AML-193 (cell line): ENCODE data around the gene GRAP.

Experiments used
- DNase-seq, 2 experiments: peaks; one replicate each; lab custom pipeline; 2025; lab: John Stamatoyannopoulos, UW

Gene GRAP

DNA sequence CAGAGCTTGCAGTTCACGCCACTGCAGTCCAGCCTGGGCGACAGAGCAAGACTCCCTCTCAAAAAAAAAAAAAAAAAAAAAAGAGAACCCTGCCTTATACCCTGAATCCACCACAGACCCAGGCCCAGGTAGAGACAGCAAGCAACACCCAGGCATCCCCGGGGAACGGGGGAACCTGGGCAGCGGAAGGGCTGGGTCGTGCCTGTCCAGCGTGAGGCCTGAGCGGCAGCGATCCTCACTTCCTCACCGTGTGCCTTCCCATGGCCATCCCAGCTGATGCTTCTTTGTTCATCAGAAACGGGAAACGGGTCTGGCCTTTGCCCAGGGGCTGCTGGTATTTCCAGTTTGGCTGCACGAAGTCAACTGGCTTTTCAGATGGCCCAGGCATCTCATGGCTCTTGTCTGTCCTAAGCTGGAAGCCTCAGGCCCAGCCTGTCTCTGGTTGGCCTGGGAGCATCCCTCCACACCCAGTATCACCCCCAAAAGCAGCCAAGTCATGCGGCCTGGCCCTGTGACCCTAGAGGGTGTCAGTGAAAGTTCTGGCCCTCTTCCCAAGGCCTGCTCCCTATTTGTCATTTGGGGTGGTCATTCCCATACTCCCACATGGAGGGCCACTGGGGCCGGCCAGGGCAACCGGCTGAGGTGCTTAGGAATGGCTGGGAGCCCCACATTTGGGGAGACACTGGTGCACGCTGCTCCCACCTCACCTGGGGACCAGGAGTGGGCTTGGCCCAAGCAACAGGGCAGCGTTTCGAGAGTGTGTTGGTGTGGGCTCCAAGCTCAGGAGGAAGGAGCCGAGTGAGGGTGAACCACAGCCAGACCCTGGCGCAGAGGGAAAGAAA is 62.3 kb downstream of the GRAP start:
- no peak for DNase-seq

DNA sequence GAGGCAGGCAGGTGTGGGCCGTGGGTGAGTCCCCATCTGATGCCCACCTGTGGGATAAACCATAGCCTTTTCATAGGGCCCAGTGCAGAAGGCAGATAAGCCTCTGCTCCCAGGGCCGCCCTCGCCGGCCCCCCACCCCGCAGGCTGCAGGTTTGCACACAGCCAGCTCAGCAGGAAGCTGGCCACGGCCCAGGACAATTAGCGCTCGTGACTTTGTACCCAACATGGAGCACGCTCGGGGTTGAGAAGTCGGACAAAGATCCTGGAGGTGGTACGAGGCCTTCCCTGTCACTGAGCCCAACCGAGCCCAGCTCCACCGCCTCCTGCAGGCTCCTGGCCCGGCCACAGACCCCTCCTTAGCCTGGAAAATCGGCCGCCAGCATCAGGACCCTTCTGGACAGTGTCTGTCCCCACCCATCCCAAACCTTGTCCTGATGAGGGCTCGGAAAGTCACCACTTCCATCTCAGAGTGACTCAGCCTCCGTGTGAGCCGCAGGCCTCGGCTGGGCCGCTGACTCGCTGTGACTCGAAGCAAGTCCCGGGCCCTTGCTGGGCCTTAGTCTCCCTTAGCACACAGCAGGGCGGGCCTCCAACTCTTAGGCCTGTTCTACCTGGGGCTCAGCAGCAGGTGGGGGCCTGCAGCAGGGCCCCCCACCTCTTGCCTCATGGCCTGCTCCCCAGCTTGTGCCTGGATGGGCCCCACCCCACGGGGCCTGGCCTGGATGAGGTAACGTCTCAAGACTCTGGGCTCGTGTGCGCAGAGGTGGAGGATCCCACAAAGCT is 64.9 kb downstream of the GRAP start:
- DNase-seq: no peak

DNA sequence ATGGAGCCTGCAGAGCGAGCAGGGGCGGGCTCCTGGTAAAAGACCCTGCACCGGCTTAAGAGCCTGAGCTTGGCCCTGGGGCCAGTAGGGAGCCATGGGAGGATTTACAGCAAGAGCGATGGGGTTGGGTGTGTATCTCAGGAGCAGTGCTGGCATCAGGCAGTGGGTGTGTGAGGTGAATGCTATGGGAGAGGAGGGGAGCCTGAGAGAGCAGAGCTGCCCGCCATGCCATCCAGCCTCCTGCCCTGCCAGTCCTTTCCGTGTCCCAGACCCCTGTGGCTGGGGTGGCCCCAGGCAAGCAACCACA is 65.5 kb downstream of the GRAP start:
- no peak for DNase-seq

DNA sequence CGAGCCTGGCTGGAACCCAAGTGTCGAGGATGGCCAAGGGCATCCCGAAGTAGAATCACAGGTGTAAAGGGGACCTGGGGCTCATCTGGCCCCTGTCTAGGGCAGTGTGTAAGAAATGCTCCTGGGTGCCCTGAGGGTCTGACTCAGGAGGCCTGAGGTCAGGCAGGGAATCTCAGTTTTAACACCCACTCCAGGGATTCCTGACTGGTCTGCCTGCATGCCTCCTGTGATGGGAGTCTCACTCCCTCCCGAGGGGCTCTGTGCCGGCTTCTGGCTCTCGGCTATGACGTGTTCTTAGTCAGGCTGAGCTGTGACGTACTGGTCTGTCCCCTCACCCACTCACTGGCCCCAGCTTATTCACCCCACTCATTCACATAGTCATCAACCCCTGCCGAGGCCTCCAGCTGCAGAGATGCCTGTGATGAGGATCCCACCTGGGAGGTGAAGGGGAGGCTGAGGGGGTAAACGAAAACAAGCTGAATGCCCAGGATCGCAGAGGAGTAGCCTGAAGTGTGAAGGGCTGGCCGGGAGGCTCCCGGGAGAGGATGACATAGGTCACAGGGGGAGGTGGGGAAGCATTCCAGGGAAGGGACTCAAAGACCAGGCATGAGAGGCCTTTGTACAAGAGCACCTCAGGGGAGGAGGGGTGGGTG is 65.9 kb downstream of the GRAP start:
- DNase-seq: no peak

DNA sequence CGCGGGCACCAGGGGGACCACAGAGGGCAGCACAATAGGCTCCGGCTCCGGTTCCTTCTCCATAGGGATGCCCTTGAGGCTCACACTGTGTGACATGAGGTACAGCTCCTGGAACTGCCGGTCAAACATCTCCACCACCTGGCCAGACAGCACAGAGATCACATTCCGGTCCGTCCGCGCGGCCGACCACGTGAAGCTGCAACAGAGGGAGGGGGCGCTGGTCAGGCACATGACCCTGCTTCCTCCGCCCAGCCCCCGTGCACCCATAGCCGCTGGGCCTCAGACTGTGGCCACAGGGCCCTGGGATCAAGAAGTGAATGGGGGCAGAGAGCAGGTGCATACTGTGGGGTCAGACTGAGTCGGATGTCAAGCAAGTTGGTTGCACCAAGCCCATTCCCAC is 68.1 kb downstream of the GRAP start:
- DNase-seq: no peak

DNA sequence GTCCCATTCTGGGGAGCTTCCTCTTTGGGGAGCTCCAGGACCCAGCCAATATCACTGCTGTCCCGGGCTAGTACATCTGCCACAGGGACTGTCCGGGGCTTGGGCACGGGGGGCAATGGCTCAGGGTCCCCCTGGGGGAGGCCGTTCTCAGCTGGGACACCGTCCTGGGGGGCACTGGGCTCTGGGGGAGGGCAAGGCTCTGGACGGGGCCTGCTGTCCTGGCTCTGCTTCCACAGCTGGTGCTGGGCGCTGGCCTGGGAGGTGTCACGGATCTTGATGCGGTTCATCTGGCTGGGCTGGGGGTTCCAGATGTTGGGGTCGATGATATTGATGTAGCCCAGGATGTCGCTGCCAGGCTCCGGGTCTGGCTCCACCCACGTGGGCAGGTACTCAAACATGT is 68.7 kb downstream of the GRAP start:
- no peak for DNase-seq

DNA sequence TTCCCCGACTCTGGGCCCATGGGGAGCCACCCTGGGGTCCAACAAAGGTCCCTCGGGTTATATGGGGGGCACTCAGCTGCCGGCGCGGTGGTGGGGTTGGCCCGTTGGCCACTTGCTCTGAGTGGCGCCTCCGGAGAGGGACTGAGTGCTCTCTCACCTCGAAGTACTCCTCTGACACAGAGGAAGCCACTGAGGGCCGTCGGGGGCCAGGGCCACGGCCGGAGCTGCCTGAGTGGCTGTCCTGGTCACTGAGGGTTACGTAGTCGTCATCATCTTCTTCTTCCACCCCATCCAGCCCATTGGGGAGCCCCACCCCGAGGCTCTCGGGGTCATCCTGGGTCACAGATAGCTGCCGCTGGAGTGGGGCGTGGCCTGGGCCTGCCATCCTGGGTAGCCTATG is 69.1 kb downstream of the GRAP start:
- DNase-seq: no peak

DNA sequence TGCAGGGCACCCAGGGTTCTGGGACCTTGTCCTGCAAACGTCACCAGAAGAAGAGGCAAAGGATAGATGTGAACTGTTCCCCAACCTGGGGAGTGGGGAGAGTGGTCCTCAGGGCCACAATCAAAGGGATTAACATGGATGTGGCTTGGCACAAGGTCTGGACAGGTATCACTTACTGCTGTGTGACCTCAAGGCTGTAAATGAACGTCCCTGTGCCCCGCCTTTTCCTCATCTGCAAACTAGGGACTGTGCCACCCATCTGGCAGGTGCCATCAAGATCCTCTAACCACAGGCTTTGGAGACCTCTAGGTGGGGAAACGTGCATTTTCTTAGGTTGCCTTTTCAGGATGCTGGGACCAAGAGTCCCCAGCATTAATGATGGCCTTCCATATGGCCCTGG is 69.7 kb downstream of the GRAP start:
- no peak for DNase-seq

DNA sequence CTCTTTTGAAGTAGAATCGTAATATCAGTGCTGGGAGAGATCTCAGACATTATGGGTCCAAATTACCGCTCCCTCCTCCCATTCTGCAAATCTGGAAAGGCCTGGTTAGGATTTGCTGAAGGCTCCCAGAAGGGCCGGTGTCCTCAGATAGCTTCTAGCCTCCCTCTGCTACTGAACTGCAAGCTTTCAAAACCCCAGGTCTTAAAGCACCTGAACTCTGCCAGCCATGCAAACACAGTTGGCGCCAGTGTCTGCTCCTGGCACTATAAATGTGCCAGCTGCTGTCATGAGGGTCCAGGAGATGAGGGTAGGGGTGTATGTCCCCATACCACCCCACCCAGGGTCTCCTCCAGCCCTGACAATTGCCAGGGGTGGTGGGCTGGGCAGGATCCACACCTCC is 70.6 kb downstream of the GRAP start:
- DNase-seq: no peak

DNA sequence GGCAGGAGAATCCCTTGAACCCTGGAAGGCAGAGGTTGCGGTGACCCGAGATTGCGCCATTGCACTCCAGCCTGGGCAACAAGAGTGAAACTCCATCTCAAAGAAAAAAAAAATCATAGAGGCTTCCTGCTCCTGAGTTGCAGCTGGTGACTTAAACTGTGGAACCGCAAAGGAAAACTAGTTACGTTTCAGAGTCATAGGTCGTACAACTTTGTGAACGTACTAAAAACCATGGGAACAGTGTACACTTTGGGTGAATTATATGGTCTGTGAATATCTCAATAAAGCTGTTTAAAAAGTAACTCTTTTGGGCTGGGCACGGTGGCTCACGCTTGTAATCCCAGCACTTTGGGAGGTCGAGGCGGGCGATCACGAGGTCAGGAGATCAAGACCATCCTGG is 71.2 kb downstream of the GRAP start:
- DNase-seq: no peak

DNA sequence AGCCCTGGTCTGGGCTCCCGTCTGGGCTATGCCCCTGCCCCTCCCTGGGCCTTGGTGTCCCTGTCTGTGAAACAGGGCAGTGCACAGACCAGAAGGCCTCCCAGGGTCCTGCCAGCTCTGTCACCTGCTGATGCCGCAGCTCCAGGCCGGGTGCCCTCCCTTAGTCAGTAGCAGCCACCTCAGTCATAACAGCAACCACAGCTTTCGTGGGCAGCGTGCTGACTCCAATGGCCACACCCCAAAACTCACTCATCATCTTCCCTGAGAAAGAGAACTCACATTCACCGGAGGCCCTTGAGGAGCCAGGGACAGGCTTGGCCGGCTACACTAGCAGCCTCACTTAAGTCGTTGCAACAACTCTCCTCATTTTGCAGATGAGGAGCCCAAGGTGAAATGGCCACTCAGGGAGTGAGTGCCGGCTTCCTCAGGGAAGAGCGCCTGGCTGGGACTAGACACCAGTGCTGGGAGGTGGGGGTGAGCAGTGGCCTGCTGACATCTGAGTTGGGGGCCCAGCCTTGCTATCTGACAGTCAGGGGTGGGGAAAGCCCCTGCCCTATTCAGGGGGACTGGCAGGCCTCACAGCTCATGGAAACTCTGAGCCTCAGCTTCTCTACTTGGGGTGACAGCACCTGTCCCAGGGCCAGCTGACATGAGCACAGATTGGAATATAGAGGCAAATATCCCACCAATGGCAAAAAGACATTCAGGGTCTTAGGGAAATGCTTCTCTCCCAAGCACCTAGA is 72.2 kb downstream of the GRAP start:
- DNase-seq: no peak

DNA sequence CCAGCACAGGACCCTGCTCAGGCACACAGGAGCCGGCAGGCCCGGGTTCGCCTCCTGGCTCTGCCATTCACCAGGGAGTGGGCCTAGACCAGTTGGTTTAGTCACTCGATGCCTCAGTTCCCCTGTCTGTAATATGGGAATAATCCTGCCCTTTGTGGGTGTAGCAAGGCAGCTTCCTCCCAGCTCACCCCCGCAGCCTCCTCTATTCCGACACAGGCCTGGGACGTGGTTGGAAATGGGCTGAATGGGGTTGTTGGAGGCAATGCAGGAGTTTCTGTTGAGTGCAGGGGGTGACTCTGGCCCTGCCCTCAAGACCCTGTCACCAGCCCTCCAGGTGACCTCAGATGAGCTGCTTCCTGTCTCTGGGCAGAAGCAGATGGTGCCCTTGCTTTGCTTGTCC is 75.0 kb downstream of the GRAP start:
- no peak for DNase-seq
